Activated CD8-positive, alpha-beta memory T cell treated with anti-CD3 and anti-CD28 coated beads, Interleukin-2, amount 10 ng/mL, durations not matched to agents 7 days and 5 days (primary cell): Measurements from ENCODE around the gene ZMYND8. TPM values are rescaled to one million over a fixed set of nuclear protein-coding genes. Genes with fewer than 3 reads are reported as not detected.
A peak's percentile ranks its signal among the peaks of the same experiment; 100 is the strongest.
"Not testable (repeated sequence)": the region's sequence is repeated elsewhere in the genome, so short reads cannot be mapped to it uniquely, and the experiment has no call there.

Experiments
- ATAC-seq: fragments of 150-1000 bp; cut with Tn5 transposase; one replicate; pipeline ENCODE4 v1.10.0; 2021; ENCODE audit warnings: moderate library complexity
- CTCF ChIA-PET: fragments of 350-600 bp; sonication (Branson Sonifier 250); formaldehyde crosslinking; loops from one replicate; lab custom pipeline; 2021; ENCODE audit warnings: antibody characterized with exemption; lab: Charles Lee
- DNase-seq: peaks from one replicate; pipeline ENCODE4 v3.0.0-alpha.2; 2020
- H3K27ac Mint-ChIP-seq: one replicate; pipeline ENCODE4 v1.8.0; 2021; ENCODE audit warnings: mild to moderate bottlenecking, mixed read lengths
- H3K27me3 Mint-ChIP-seq: one replicate; pipeline ENCODE4 v1.8.0; 2021; ENCODE audit warnings: mixed read lengths
- H3K36me3 Mint-ChIP-seq: one replicate; pipeline ENCODE4 v1.8.0; 2021; ENCODE audit warnings: mild to moderate bottlenecking, mixed read lengths
- H3K4me1 Mint-ChIP-seq: one replicate; pipeline ENCODE4 v1.8.0; 2021; ENCODE audit warnings: mixed read lengths
- H3K4me3 Mint-ChIP-seq: one replicate; pipeline ENCODE4 v1.8.0; 2021; ENCODE audit warnings: mild to moderate bottlenecking, moderate library complexity, mixed read lengths
- H3K9me3 Mint-ChIP-seq: one replicate; pipeline ENCODE4 v1.8.0; 2022; ENCODE audit warnings: low read depth, mixed read lengths
- total RNA-seq, 2 experiments: library from RNA; stranded (reverse); gene quantifications; one replicate each; pipeline ENCODE4 v1.2.3, GENCODE V29; 2021

The ZMYND8 gene
- total RNA-seq, 2 experiments from 2014 or later: 39.4 to 45.2 TPM

DNA sequence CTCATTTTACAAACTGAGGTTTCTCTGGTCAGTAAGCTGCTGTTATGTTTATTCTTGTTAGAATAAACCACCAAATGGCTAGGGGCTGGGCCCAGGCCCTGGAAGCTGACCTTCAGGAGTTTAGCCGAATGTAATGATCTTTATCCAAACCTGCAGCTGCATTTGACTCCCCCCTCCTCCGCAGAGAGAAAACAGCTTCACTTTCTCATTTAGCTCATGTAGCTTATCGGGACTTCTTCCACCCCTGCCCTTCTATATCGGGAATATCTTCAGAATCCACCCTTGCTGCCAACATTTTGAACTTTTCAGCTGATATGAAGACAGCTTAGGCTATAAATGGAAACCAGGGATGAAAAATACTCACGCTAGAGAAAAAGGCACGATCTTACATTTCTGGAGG lies 102.6 kb downstream of the ZMYND8 start:
- ATAC-seq (no peak), DNase-seq (no peak)
- H3K27ac Mint-ChIP-seq: no peak overlapping the region
- CTCF ChIA-PET: interaction anchor here (0.8 kb wide), 1 partner anchor 130 kb away, joined by 3 read pairs; no protein-coding TSS in a partner anchor
- H3K4me1 Mint-ChIP-seq: peaks cover 6% of the 10 kb centered on the region
- H3K9me3 Mint-ChIP-seq: no peaks in the 10 kb centered on the region
- H3K4me3 Mint-ChIP-seq: no peak overlapping the region
- peaks cover 32% of the 10 kb centered on the region for H3K36me3 Mint-ChIP-seq
- no peaks in the 10 kb centered on the region for H3K27me3 Mint-ChIP-seq

DNA sequence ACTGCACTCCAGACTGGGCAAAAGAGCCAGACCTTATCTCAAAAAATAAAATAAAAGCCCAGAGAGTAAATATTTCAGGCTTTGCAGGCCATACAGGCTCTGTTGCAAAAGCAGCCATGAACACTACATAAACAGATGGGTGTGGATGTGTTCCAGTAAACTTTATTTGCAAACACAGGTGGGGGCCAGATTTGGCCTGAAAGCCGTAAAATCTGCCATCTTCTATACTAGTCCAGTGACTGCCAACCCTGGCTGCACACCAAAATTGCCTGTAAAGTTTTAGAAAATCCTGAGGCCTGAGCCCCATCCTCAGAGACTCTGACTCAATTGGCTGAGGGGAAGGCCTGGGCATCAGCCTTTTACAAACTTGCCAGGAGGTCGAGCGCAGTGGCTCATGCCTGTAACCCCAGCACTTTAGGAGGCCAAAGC lies 103.6 kb downstream of the ZMYND8 start:
- peaks cover 40% of the 10 kb centered on the region for H3K36me3 Mint-ChIP-seq
- no peaks in the 10 kb centered on the region for H3K9me3 Mint-ChIP-seq
- ATAC-seq: no peak
- DNase-seq: no peak
- no peaks in the 10 kb centered on the region for H3K27me3 Mint-ChIP-seq
- CTCF ChIA-PET: no interaction called here
- no peak overlapping the region for H3K4me3 Mint-ChIP-seq
- H3K4me1 Mint-ChIP-seq: peaks cover under 1% of the 10 kb centered on the region
- no peak overlapping the region for H3K27ac Mint-ChIP-seq

DNA sequence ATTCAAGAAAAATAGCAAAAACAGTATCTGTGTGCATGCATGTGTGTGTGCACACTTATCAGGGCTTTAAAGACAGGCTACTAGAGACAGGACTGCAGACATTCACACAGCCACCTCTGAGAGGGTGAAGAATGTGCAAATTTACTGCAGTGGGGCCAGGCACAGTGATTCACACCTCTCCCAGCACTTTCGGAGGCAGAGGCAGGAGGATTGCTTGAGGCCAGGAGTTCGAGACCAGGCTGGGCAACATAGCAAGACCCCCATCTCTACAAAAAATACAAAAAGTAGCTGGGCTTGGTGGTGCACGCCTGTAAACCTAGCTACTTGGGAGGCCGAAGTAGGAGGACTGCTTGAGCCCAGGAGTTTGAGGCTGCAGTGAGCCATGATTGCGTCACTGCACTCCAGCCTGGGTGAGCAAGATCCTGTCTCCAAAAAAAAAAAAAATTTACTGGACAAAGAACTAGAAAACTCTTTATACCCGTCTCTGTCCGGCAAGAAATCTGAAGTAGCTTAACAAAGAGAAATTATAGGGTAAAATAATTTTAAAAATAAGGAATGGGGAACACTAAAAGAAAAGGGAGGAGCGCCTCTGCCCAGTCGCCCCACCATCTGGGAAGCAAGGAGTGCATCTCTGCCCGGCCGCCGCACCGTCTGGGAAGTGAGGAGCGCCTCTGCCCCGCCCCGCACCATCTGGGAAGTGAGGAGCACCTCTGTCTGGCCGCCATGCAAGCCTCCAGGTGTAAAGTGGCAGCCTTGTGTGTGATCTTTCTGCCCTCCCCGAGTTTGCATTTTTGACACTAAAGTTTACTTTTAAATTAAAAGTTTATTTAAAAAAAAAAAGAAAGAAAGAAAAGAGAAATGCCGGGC lies 105.1 kb downstream of the ZMYND8 start:
- DNase-seq: no peak
- no peak overlapping the region for H3K4me3 Mint-ChIP-seq
- no peak overlapping the region for H3K27ac Mint-ChIP-seq
- H3K9me3 Mint-ChIP-seq: no peaks in the 10 kb centered on the region
- no peaks in the 10 kb centered on the region for H3K27me3 Mint-ChIP-seq
- no peaks in the 10 kb centered on the region for H3K4me1 Mint-ChIP-seq
- peaks cover 41% of the 10 kb centered on the region for H3K36me3 Mint-ChIP-seq
- CTCF ChIA-PET: no interaction called here
- no peak for ATAC-seq

DNA sequence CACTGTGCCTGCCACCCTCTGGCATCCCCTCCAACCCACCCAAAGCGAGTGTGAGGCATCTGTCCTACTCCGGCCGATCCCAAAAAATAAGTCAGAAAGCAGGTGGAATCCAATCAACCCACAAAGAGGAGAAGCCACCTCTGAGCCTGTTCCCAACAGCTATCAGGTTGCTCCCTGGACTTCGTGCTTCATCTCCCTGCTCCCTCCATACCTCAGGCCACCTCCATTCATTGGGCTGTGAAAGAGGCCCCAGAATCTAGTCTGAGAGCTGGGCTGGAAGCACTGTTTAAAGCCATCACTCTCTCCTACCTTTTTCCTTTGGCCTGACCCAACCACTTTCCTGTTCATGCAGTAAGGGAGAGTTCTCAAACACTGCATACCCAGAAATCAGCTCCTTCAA lies 106.1 kb downstream of the ZMYND8 start:
- peaks cover 49% of the 10 kb centered on the region for H3K36me3 Mint-ChIP-seq
- CTCF ChIA-PET: interaction anchor here (0.6 kb wide), 1 partner anchor 133 kb away, joined by 3 read pairs; no protein-coding TSS in a partner anchor
- no peak overlapping the region for H3K27ac Mint-ChIP-seq
- no peaks in the 10 kb centered on the region for H3K4me1 Mint-ChIP-seq
- ATAC-seq (no peak), DNase-seq (no peak)
- no peak overlapping the region for H3K4me3 Mint-ChIP-seq
- no peaks in the 10 kb centered on the region for H3K27me3 Mint-ChIP-seq
- no peaks in the 10 kb centered on the region for H3K9me3 Mint-ChIP-seq

DNA sequence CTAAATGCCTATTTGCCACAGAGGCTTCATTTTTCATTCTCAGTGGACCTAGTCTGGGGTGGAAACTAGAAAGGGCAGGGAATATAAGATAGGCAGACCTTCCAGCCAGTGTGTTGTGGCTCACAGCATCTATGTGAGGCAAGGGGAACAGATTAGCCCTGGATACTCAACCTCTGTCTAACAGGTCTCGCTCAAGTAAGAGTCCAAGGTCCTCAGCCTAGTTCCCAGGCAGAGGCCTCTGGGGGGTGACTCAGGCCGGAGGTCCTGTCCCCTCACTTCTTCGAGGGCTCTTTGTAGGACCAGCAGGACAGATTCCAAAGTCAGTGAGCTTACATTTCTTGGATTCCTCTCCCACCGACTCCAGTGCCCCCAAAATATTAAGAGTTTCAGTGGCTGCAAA lies 106.6 kb downstream of the ZMYND8 start:
- no peaks in the 10 kb centered on the region for H3K27me3 Mint-ChIP-seq
- H3K9me3 Mint-ChIP-seq: no peaks in the 10 kb centered on the region
- CTCF ChIA-PET: interaction anchor here (0.6 kb wide), 1 partner anchor 133 kb away, joined by 3 read pairs; no protein-coding TSS in a partner anchor
- peaks cover 50% of the 10 kb centered on the region for H3K36me3 Mint-ChIP-seq
- no peak overlapping the region for H3K27ac Mint-ChIP-seq
- DNase-seq (no peak), ATAC-seq (no peak)
- H3K4me1 Mint-ChIP-seq: no peaks in the 10 kb centered on the region
- no peak overlapping the region for H3K4me3 Mint-ChIP-seq

DNA sequence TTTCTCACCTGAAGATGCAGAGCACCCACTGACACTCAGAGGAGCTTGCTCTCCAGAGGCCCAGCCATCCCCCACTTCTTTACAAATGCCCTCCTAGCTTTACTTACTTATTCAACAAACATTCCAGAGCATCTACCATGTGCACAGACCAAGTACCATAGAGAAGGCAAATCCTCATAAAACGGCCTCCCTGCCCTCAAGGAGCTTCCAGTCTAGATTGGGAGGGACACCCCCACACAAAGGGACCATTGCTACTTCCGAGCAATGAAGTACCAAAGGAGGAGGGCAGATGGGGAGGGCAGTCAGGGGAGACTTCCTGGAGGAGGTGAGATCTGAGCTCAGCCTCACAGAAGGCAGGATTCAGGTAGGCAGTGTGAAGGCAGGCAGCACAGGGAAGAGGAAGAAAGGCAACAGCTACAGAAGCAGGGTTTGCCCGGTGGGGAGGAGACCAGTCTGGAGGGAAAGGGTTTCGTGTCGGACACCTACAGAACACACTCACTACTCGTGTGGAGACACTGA lies 108.0 kb downstream of the ZMYND8 start:
- no peaks in the 10 kb centered on the region for H3K27me3 Mint-ChIP-seq
- H3K4me3 Mint-ChIP-seq: no peak overlapping the region
- DNase-seq (no peak), ATAC-seq (no peak)
- no peak overlapping the region for H3K27ac Mint-ChIP-seq
- H3K9me3 Mint-ChIP-seq: no peaks in the 10 kb centered on the region
- CTCF ChIA-PET: interaction anchor here (2.3 kb wide), 1 partner anchor 135 kb away, joined by 9 read pairs; no protein-coding TSS in a partner anchor
- peaks cover 49% of the 10 kb centered on the region for H3K36me3 Mint-ChIP-seq
- no peaks in the 10 kb centered on the region for H3K4me1 Mint-ChIP-seq

DNA sequence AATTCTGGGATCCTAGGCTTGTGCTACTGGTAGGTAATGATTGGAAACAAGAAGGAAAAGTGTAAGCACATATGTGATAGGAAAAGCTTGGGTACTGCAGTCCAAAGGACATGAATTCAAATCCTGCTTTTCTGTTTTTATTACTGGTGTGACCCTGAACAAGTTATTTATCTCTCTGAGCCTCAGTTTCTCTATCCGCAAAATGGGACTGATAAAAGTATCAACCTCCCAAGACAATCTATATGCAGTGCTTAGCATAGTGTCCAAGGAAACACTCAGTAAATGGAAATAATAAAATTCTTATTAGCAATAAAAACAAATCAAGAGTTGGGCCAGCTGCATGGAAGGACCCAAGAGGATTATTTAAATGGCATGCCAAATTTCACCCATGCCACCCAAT lies 108.5 kb downstream of the ZMYND8 start:
- DNase-seq (no peak), ATAC-seq (no peak)
- no peaks in the 10 kb centered on the region for H3K27me3 Mint-ChIP-seq
- no peak overlapping the region for H3K27ac Mint-ChIP-seq
- H3K4me1 Mint-ChIP-seq: no peaks in the 10 kb centered on the region
- peaks cover 49% of the 10 kb centered on the region for H3K36me3 Mint-ChIP-seq
- H3K9me3 Mint-ChIP-seq: no peaks in the 10 kb centered on the region
- H3K4me3 Mint-ChIP-seq: no peak overlapping the region
- CTCF ChIA-PET: interaction anchor here (2.3 kb wide), 1 partner anchor 136 kb away, joined by 9 read pairs; no protein-coding TSS in a partner anchor

DNA sequence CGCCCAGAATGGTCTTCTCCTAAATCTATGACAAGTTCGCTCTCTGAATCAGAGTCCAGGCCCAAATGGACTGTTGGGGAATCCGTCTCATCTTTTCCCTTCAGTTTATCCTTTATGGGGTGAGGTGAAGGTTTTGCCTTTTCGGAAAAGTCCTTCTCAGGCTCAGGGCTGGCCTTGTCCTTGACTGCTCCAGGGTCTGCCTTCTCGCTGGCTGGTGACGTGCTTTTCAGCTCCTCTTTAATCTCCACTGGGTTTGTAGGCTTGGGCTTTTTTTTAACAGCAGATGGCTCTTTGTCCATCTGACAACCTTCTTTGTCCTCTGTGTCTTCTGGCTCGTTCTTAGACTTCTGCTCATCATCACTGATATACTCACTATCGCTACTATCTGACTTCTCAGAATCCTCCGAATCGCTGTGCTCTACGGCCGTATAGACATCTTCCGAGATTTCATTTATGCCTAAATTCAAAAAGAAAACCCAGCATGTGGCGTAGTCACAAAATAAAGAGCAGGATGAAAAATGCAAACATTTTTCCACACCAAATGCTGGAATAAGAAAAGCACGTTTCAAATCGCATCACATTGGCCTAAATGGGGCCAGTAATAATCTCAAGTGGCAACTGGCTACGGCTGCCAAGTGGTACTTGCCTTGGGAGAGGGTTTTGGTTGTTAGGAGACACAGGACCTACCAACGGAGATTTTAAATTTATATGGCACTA lies 110.3 kb downstream of the ZMYND8 start:
- H3K27ac Mint-ChIP-seq: no peak overlapping the region
- H3K9me3 Mint-ChIP-seq: no peaks in the 10 kb centered on the region
- no peaks in the 10 kb centered on the region for H3K27me3 Mint-ChIP-seq
- no peak for ATAC-seq
- DNase-seq: no peak
- no peaks in the 10 kb centered on the region for H3K4me1 Mint-ChIP-seq
- H3K36me3 Mint-ChIP-seq: peaks cover 51% of the 10 kb centered on the region
- H3K4me3 Mint-ChIP-seq: no peak overlapping the region
- CTCF ChIA-PET: no interaction called here

DNA sequence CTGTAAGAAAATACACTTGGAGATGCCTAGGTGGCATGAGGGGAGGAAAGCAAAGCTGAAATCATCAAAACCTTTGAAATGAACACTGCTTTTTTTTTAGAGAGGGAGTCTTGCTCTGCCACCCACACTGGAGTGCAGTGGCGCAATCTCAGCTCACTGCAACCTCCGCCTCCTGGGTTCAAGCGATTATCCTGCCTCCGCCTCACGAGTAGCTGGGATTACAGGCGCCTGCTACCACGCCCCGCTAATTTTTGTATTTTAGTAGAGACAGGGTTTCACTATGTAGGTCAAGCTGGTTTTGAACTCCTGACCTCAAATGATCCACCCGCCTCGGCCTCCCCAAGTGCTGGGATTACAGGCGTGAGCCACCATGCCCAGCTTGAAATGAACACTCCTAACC lies 111.3 kb downstream of the ZMYND8 start:
- CTCF ChIA-PET, H3K27me3 Mint-ChIP-seq, H3K4me3 Mint-ChIP-seq, DNase-seq, H3K9me3 Mint-ChIP-seq, ATAC-seq, H3K27ac Mint-ChIP-seq, H3K4me1 Mint-ChIP-seq: not testable (repeated sequence)
- H3K36me3 Mint-ChIP-seq: peaks cover 45% of the 10 kb centered on the region

DNA sequence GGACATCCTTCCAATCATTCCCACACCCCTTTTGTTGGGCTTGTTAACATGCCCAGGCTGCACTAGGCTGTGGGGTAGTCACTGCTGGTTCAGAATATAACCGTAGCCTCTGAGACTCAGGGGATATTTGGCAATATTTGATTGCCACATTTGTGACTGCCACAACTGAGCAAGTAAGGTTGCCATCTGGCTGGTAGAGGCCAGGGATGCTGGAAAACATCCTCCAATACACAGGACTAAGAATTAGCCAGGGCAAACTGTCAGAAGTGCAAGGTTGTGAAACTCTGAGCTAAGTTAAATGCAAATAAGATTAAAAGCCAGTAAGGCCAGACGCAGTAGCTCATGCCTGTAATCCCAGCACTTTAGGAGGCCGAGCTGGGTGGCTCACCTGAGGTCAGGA lies 112.0 kb downstream of the ZMYND8 start:
- no peak for DNase-seq
- Mint-ChIP-seq H3K4me3 (no peak overlapping the region), H3K27ac (no peak overlapping the region), H3K9me3 (no peaks in the 10 kb centered on the region), H3K4me1 (no peaks in the 10 kb centered on the region), H3K36me3 (peaks cover 42% of the 10 kb centered on the region), H3K27me3 (no peaks in the 10 kb centered on the region)
- CTCF ChIA-PET: no interaction called here
- ATAC-seq: no peak

DNA sequence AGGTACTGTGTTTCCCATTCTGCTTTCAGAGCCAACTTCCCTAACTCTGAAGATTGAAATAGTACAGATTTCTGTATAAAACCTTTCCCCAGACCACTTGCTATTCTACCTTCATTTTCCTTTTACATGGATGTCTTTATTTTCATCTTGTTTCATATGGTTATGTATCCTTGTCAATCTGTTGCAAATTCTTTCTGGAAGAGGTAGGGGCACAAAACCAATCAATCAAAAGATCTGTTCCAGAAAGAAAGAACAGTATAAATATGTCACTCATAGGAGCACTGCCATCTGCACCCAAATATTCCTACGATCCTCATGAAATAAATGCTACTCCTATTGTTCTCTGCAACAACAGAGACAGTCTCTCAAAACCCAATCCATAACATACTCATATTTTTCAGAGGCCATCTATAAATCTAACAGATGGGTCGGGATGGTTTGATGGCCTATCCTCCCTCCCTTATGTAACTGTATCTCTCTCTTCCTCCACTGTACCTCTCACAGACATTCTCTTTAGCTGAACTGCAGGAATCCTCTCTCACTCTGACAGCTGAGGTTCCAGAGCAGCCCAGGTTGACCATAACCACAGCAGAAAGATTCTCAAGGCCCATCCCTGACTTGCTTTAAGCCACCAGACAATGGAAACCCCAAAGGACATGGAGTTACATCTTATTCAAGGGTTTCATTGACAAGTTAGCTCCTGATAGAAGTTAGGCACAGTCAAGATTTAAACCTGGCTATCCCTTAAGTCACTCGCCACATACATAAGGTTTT lies 112.8 kb downstream of the ZMYND8 start:
- no peak for ATAC-seq
- Mint-ChIP-seq H3K4me3 (no peak overlapping the region), H3K27ac (peak overlapping the region; percentile 41), H3K4me1 (no peaks in the 10 kb centered on the region), H3K9me3 (no peaks in the 10 kb centered on the region), H3K27me3 (no peaks in the 10 kb centered on the region), H3K36me3 (peaks cover 37% of the 10 kb centered on the region)
- DNase-seq: no peak
- CTCF ChIA-PET: interaction anchor here (2.7 kb wide), 1 partner anchor 140 kb away, joined by 18 read pairs; no protein-coding TSS in a partner anchor

DNA sequence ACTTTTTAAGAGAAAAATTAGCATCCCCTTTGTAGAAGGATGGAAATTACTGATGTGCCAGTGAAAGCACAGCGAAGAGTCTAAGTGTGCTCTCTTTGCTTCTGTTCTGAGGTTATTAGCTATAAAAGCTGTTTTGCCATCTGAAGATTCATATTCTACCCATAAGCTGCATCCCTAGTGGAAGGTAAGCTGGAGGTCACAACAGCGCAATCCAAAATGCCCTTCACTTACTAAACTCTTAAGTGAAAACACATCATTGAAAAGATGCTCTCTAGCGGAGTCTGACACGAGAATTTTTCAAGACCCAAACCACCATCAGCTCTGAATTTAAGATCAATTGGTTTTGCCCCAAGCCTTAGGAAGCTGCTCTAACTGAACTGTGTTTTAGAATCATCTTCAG lies 113.5 kb downstream of the ZMYND8 start:
- CTCF ChIA-PET: interaction anchor here (0.8 to 2.7 kb wide), 3 partner anchors 10 to 140 kb away, joined by 3 to 18 read pairs (median 3); no protein-coding TSS in a partner anchor
- Mint-ChIP-seq H3K27ac (no peak overlapping the region), H3K36me3 (peaks cover 39% of the 10 kb centered on the region), H3K9me3 (no peaks in the 10 kb centered on the region), H3K27me3 (no peaks in the 10 kb centered on the region), H3K4me3 (no peak overlapping the region), H3K4me1 (no peaks in the 10 kb centered on the region)
- DNase-seq (no peak), ATAC-seq (no peak)
